RWPE2 (cell line): ENCODE measurements around the gene EIF1AY.
A peak's percentile ranks its signal among the peaks of the same experiment; 100 is the strongest.

Source experiments
- ATAC-seq: fragments of 200-7000 bp; cut with Tn5 transposase; 3 replicates; pipeline ENCODE4 v1.9.1; 2021; ENCODE audit warnings: low read depth
- DNase-seq: peaks from one replicate; pipeline ENCODE4 v3.0.0-alpha.2; 2020; ENCODE audit warnings: low spot score
- H3K27ac ChIP-seq: fragments of 450-650 bp; 2 replicates; pipeline ENCODE4 v1.5.1; 2017; ENCODE audit warnings: mild to moderate bottlenecking; ENCODE audit not compliant: poor library complexity, severe bottlenecking
- H3K27me3 ChIP-seq: fragments of 250-450 bp; sonication (Bioruptor Pico); 2 replicates; pipeline ENCODE4 v1.5.1; 2021; ENCODE audit warnings: mild to moderate bottlenecking, moderate library complexity; ENCODE audit not compliant: insufficient read depth, poor library complexity, severe bottlenecking
- H3K36me3 ChIP-seq: fragments of 250-450 bp; sonication (Bioruptor Pico); 2 replicates; pipeline ENCODE4 v1.5.1; 2020; ENCODE audit warnings: low read depth, mild to moderate bottlenecking, moderate library complexity
- H3K4me1 ChIP-seq: fragments of 250-450 bp; sonication (Bioruptor Pico); 2 replicates; pipeline ENCODE4 v1.5.1; 2021; ENCODE audit warnings: mild to moderate bottlenecking, moderate library complexity; ENCODE audit not compliant: insufficient read depth, poor library complexity, severe bottlenecking
- H3K4me3 ChIP-seq: fragments of 250-450 bp; sonication (Bioruptor Pico); 2 replicates; pipeline ENCODE4 v1.5.1; 2021; ENCODE audit warnings: mild to moderate bottlenecking, moderate library complexity; ENCODE audit not compliant: severe bottlenecking
- H3K9me3 ChIP-seq: fragments of 250-450 bp; sonication (Bioruptor Pico); 2 replicates; pipeline ENCODE4 v1.5.1; 2021; ENCODE audit warnings: mild to moderate bottlenecking, moderate library complexity; ENCODE audit not compliant: severe bottlenecking
- CTCF ChIP-seq: fragments of 450-650 bp; IDR thresholded peaks from one replicate; pipeline ENCODE4 v1.5.1; 2017; ENCODE audit warnings: mild to moderate bottlenecking, moderate library complexity; ENCODE audit not compliant: poor library complexity, severe bottlenecking

The EIF1AY gene, protein sequence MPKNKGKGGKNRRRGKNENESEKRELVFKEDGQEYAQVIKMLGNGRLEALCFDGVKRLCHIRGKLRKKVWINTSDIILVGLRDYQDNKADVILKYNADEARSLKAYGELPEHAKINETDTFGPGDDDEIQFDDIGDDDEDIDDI

GRCh38 chrY:20575531-20576121, at the start of gene EIF1AY:
Gene EIF1AY (plus strand): TSS chrY:20575776. CDS start chrY:20575872, 96 bp downstream.
- Histone ChIP-seq H3K27ac (peak within 1 kb of the TSS; percentile 77), H3K4me1 (peaks cover 19% of the 10 kb centered on the region), H3K4me3 (peak within 1 kb of the TSS; percentile 75), H3K9me3 (no peaks in the 10 kb centered on the region), H3K27me3 (no peaks in the 10 kb centered on the region), H3K36me3 (peaks cover 17% of the 10 kb centered on the region)
- peak; percentile 97 for ATAC-seq
- DNase-seq: peak; percentile 95
- TF ChIP-seq CTCF: no peak

GRCh38 chrY:20528435-20528834, 47.1 kb upstream of the EIF1AY start:
- ATAC-seq (no peak), DNase-seq (no peak)
- H3K36me3 ChIP-seq: no peaks in the 10 kb centered on the region
- TF ChIP-seq CTCF: no peak
- no peak overlapping the region for H3K4me3 ChIP-seq
- H3K27me3 ChIP-seq: no peaks in the 10 kb centered on the region
- H3K9me3 ChIP-seq: no peaks in the 10 kb centered on the region
- H3K27ac ChIP-seq: no peak overlapping the region
- H3K4me1 ChIP-seq: no peaks in the 10 kb centered on the region

DNA sequence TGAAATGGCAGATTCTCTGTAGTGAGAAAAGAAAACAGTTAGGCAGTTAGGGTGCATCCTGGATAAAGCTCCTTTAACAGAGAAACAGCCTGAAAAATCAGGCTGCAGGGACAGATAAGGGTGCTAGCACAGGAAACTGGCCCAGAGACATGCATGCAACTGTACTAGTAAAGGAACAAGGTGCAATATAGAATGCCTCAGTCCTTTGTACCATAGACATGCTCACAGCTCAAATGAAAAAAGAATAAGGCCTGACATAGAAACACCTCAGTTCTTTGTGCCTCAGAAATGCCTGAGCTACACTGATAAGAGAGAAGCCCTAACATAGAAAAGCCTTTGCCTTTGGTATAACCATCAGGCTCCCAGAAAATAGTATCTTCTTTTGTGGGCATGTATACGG, 37.4 kb upstream of the EIF1AY start:
- Histone ChIP-seq H3K36me3 (no peaks in the 10 kb centered on the region), H3K27me3 (no peaks in the 10 kb centered on the region), H3K27ac (no peak overlapping the region), H3K4me3 (no peak overlapping the region), H3K4me1 (no peaks in the 10 kb centered on the region), H3K9me3 (no peaks in the 10 kb centered on the region)
- no peak for DNase-seq
- no peak for ATAC-seq
- no peak for TF ChIP-seq CTCF

- DNase-seq: no peak
- Histone ChIP-seq H3K27me3 (no peaks in the 10 kb centered on the region), H3K4me1 (no peaks in the 10 kb centered on the region), H3K9me3 (no peaks in the 10 kb centered on the region), H3K4me3 (no peak overlapping the region), H3K27ac (no peak overlapping the region), H3K36me3 (no peaks in the 10 kb centered on the region)
- ATAC-seq: no peak
- no peak for TF ChIP-seq CTCF
Measured at GRCh38 chrY:20538933-20539332, 36.6 kb upstream of the EIF1AY start.

DNA sequence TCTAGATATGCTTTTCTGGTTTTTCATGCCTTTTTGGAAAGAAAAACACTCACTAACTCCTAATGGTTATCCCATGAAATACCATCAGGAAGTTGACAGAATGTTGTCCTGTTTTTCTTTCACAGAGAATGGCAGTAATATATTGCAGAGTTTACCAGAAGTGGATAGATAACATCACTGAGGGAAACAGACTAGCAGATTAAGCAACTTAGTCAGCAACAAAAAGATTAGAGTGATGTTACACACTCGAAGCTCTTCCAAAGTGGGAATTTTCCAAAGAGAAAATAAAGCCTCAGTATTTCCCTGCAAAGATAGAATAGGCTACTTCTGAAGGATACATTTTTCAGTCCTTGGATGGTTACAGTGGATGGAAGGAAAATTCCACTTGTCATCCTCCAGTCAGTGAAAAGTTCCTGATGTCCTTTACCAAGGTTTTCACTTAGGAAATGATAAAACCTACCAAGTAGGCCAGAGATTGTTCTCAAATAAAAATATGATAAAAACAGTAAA, 31.1 kb upstream of the EIF1AY start:
- no peak for DNase-seq
- no peaks in the 10 kb centered on the region for H3K36me3 ChIP-seq
- no peak for ATAC-seq
- no peaks in the 10 kb centered on the region for H3K27me3 ChIP-seq
- TF ChIP-seq CTCF: no peak
- H3K27ac ChIP-seq: no peak overlapping the region
- H3K4me3 ChIP-seq: no peak overlapping the region
- no peaks in the 10 kb centered on the region for H3K4me1 ChIP-seq
- H3K9me3 ChIP-seq: no peaks in the 10 kb centered on the region
